K562 (cell line): Measurements from ENCODE around the gene STK4.

Source experiments
- DPF2 ChIP-seq: fragments of 450-650 bp; IDR thresholded peaks from 2 replicates; pipeline ENCODE4 v1.6.1; 2016
- MECOM ChIP-seq: fragments of 250-450 bp; sonication (Bioruptor Pico); IDR thresholded peaks from 2 replicates; pipeline ENCODE4 v1.8.0; 2022; ENCODE audit warnings: inconsistent platforms
- NRF1 ChIP-seq, 2 experiments: fragments of 450-650 bp; IDR thresholded peaks in 1 of 2; conservative IDR thresholded peaks in 1 of 2; 2 replicates each; pipeline ENCODE4 v1.6.1; 2014; ENCODE audit warnings: mild to moderate bottlenecking in 2 of 2
- STAG1 ChIP-seq: sonication (generic); formaldehyde crosslinking; IDR thresholded peaks from 2 replicates; pipeline ENCODE4 v1.5.0; 2020; ENCODE audit warnings: missing genetic modification reagents, borderline replicate concordance
- TCFL5 ChIP-seq: fragments of 250-450 bp; sonication (Bioruptor Pico); conservative IDR thresholded peaks from 2 replicates; pipeline ENCODE4 v1.6.1; 2021; ENCODE audit warnings: mild to moderate bottlenecking, moderate library complexity, matching md5 sums
- TF ChIP-seq, protein P1 (sequence below): fragments of 250-450 bp; sonication (Bioruptor Pico); IDR thresholded peaks from 2 replicates; pipeline ENCODE4 v1.5.0; 2020; ENCODE audit warnings: mild to moderate bottlenecking, borderline replicate concordance
- TF ChIP-seq, protein P2 (sequence below), 3 experiments: IDR thresholded peaks in 2 of 3; conservative IDR thresholded peaks in 1 of 3; 2 replicates each; pipeline ENCODE4 v1.5.1; 2011 to 2012; ENCODE audit warnings: low read length in 3 of 3, mild to moderate bottlenecking in 3 of 3, control low read depth in 2 of 3, improper control_type of control experiment in 1 of 3, inconsistent platforms in 1 of 3, low read depth in 1 of 3, mixed read lengths in 1 of 3, moderate library complexity in 1 of 3; ENCODE audit not compliant: insufficient read depth in 2 of 3
- TF ChIP-seq, protein P3 (sequence below): IDR thresholded peaks from 3 replicates; pipeline ENCODE4 v1.6.1; 2011; ENCODE audit warnings: borderline replicate concordance, mild to moderate bottlenecking, moderate library complexity; ENCODE audit not compliant: insufficient read length; ENCODE audit errors: extremely low read depth
- TF ChIP-seq, protein P4 (sequence below): fragments of 250-450 bp; sonication (Bioruptor Pico); IDR thresholded peaks from 2 replicates; pipeline ENCODE4 v1.9.0; 2021; ENCODE audit warnings: mild to moderate bottlenecking, inconsistent platforms

DNA sequence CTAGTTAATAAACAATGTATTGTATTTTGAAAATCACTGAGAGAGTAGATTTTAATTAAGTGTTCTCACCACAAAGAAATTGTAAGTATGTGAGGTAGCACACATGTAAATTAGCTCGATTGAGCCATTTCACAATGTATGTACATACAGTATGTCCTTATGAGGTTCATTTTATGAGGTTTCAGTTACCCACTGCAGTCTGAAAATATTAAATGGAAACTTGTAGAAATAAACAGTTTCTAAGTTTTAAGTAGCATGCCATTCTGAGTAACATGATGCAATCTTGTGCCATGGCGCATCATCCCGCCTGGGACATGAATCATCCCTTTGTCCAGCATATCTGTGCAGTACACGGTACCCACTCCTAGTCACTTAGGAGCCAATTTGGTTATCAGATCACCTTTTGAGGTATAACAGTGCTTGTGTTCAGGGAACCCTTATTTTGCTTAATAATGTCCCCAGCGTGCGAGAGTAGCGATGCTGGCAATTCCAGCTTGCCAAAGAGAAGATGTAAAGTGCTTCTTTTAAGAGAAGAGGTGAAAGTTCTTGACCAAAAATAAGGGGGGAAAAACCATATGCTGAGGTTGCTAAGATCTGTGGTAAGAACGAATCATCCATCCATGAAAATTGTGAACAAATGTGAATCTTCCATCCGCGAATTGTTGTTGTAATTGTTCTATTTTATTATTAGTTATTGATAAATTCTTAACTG, 69.9 kb downstream of the STK4 start:
- TF ChIP-seq, protein P1, sequence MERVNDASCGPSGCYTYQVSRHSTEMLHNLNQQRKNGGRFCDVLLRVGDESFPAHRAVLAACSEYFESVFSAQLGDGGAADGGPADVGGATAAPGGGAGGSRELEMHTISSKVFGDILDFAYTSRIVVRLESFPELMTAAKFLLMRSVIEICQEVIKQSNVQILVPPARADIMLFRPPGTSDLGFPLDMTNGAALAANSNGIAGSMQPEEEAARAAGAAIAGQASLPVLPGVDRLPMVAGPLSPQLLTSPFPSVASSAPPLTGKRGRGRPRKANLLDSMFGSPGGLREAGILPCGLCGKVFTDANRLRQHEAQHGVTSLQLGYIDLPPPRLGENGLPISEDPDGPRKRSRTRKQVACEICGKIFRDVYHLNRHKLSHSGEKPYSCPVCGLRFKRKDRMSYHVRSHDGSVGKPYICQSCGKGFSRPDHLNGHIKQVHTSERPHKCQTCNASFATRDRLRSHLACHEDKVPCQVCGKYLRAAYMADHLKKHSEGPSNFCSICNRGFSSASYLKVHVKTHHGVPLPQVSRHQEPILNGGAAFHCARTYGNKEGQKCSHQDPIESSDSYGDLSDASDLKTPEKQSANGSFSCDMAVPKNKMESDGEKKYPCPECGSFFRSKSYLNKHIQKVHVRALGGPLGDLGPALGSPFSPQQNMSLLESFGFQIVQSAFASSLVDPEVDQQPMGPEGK (CRISPR knock-in tag) = no peak
- TF ChIP-seq MECOM = peak; percentile 19; the same call in 1 of the 2 replicates
- TF ChIP-seq, protein P2, sequence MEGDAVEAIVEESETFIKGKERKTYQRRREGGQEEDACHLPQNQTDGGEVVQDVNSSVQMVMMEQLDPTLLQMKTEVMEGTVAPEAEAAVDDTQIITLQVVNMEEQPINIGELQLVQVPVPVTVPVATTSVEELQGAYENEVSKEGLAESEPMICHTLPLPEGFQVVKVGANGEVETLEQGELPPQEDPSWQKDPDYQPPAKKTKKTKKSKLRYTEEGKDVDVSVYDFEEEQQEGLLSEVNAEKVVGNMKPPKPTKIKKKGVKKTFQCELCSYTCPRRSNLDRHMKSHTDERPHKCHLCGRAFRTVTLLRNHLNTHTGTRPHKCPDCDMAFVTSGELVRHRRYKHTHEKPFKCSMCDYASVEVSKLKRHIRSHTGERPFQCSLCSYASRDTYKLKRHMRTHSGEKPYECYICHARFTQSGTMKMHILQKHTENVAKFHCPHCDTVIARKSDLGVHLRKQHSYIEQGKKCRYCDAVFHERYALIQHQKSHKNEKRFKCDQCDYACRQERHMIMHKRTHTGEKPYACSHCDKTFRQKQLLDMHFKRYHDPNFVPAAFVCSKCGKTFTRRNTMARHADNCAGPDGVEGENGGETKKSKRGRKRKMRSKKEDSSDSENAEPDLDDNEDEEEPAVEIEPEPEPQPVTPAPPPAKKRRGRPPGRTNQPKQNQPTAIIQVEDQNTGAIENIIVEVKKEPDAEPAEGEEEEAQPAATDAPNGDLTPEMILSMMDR (IDR thresholded peaks at IDR 0.05 in 2 of 3, conservative IDR thresholded peaks at IDR 0.05 in 1 of 3; ENCODE audit: insufficient read depth in 2 of 3, low read depth in 1 of 3, low read length in 3 of 3) = no peak
- TF ChIP-seq DPF2 = peak; percentile 90
- TF ChIP-seq STAG1 (CRISPR knock-in tag) = no peak
- TF ChIP-seq, protein P3, sequence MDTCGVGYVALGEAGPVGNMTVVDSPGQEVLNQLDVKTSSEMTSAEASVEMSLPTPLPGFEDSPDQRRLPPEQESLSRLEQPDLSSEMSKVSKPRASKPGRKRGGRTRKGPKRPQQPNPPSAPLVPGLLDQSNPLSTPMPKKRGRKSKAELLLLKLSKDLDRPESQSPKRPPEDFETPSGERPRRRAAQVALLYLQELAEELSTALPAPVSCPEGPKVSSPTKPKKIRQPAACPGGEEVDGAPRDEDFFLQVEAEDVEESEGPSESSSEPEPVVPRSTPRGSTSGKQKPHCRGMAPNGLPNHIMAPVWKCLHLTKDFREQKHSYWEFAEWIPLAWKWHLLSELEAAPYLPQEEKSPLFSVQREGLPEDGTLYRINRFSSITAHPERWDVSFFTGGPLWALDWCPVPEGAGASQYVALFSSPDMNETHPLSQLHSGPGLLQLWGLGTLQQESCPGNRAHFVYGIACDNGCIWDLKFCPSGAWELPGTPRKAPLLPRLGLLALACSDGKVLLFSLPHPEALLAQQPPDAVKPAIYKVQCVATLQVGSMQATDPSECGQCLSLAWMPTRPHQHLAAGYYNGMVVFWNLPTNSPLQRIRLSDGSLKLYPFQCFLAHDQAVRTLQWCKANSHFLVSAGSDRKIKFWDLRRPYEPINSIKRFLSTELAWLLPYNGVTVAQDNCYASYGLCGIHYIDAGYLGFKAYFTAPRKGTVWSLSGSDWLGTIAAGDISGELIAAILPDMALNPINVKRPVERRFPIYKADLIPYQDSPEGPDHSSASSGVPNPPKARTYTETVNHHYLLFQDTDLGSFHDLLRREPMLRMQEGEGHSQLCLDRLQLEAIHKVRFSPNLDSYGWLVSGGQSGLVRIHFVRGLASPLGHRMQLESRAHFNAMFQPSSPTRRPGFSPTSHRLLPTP = no peak
- no peak for TF ChIP-seq NRF1 (conservative IDR thresholded peaks at IDR 0.05 in 1 of 2, IDR thresholded peaks at IDR 0.05 in 1 of 2)
- no peak for TF ChIP-seq TCFL5 (CRISPR knock-in tag)
- TF ChIP-seq, protein P4, sequence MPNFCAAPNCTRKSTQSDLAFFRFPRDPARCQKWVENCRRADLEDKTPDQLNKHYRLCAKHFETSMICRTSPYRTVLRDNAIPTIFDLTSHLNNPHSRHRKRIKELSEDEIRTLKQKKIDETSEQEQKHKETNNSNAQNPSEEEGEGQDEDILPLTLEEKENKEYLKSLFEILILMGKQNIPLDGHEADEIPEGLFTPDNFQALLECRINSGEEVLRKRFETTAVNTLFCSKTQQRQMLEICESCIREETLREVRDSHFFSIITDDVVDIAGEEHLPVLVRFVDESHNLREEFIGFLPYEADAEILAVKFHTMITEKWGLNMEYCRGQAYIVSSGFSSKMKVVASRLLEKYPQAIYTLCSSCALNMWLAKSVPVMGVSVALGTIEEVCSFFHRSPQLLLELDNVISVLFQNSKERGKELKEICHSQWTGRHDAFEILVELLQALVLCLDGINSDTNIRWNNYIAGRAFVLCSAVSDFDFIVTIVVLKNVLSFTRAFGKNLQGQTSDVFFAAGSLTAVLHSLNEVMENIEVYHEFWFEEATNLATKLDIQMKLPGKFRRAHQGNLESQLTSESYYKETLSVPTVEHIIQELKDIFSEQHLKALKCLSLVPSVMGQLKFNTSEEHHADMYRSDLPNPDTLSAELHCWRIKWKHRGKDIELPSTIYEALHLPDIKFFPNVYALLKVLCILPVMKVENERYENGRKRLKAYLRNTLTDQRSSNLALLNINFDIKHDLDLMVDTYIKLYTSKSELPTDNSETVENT = no peak
